ENCODE results near the gene ATG4D. TPM values are rescaled to one million over a fixed set of nuclear protein-coding genes. Genes with fewer than 3 reads are reported as not detected.

ATG4D gene
- total RNA-seq, 1 donor from 2014 or later: 5.1 TPM

DNA sequence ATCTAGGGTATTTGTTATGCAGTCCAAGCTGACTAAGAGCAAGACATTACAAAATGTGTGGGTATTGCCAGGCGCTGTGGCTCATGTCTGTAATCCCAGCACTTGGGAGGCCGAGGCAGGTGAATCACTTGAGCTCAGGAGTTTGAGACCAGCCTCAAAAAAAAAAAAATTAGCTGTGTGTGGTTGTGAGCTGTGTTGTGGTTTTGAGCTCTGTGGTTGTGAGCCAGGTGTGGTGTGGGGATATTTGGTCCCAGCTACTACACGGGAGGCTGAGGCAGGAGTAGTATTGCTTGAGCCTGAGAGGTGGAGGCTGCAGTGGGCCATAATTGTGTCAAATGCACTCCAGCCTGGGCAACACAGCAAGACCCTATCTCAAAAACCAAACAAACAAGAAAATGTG, 35.0 kb upstream of the ATG4D start:
- H4K20me1 ChIP-seq (ENCODE audit: low read depth): peaks cover 7% of the 10 kb centered on the region
- DNase-seq (ENCODE audit: low spot score): no peak
- Mint-ChIP-seq H3K36me3 (no peaks in the 10 kb centered on the region), H3K27ac (no peak overlapping the region), H3K4me1 (peaks cover 4% of the 10 kb centered on the region), H3K4me3 (no peak overlapping the region), H3K27me3 (ENCODE audit: insufficient read depth, low read depth) (peaks cover 18% of the 10 kb centered on the region), H3K9me3 (no peaks in the 10 kb centered on the region)
- H3F3A ChIP-seq (ENCODE audit: low read depth): peaks cover 19% of the 10 kb centered on the region
- no peak overlapping the region for H3K4me2 ChIP-seq
- no peak overlapping the region for H3K4me3 ChIP-seq
- TF ChIP-seq EZH2phosphoT487 (IDR thresholded peaks at IDR 0.05) (no peak), CTCF (IDR thresholded peaks at IDR 0.05) (no peak), EZH2 (IDR thresholded peaks at IDR 0.05) (no peak)
- no peak overlapping the region for H2AFZ ChIP-seq (replicated peaks)
- H3K79me2 ChIP-seq (ENCODE audit: low read depth): no peaks in the 10 kb centered on the region
- no peaks in the 10 kb centered on the region for H3K4me1 ChIP-seq
- no peaks in the 10 kb centered on the region for H3K9me3 ChIP-seq (ENCODE audit: low read depth)
- H3K27ac ChIP-seq: no peak overlapping the region
- no peak overlapping the region for H3K9ac ChIP-seq
- H3K36me3 ChIP-seq: no peaks in the 10 kb centered on the region
- peaks cover 40% of the 10 kb centered on the region for H3K27me3 ChIP-seq

- Histone ChIP-seq H3K79me2 (ENCODE audit: low read depth) (no peaks in the 10 kb centered on the region), H3K4me2 (no peak overlapping the region), H3K9me3 (ENCODE audit: low read depth) (no peaks in the 10 kb centered on the region), H3K4me3 (no peak overlapping the region), H3K27me3 (peaks cover 51% of the 10 kb centered on the region), H3K27ac (no peak overlapping the region), H2AFZ (replicated peaks) (no peak overlapping the region), H3K36me3 (no peaks in the 10 kb centered on the region), H3K9ac (no peak overlapping the region), H4K20me1 (ENCODE audit: low read depth) (peaks cover 11% of the 10 kb centered on the region), H3K4me1 (no peaks in the 10 kb centered on the region), H3F3A (ENCODE audit: low read depth) (peaks cover 24% of the 10 kb centered on the region)
- no peak overlapping the region for H3K4me3 Mint-ChIP-seq
- no peaks in the 10 kb centered on the region for H3K36me3 Mint-ChIP-seq
- no peak for TF ChIP-seq EZH2phosphoT487 (IDR thresholded peaks at IDR 0.05)
- TF ChIP-seq EZH2 (IDR thresholded peaks at IDR 0.05): peak; percentile 28
- TF ChIP-seq CTCF (IDR thresholded peaks at IDR 0.05): peak; percentile 84
- H3K27me3 Mint-ChIP-seq (ENCODE audit: insufficient read depth, low read depth): peaks cover 17% of the 10 kb centered on the region
- H3K9me3 Mint-ChIP-seq: no peaks in the 10 kb centered on the region
- H3K27ac Mint-ChIP-seq: no peak overlapping the region
- H3K4me1 Mint-ChIP-seq: peaks cover 10% of the 10 kb centered on the region
- peak; percentile 64 for DNase-seq (ENCODE audit: low spot score)
Observed at GRCh38 chr19:10510301-10510802, 33.4 kb upstream of the ATG4D start.

- no peaks in the 10 kb centered on the region for H3K36me3 Mint-ChIP-seq
- no peak overlapping the region for H3K27ac Mint-ChIP-seq
- H3K27me3 Mint-ChIP-seq (ENCODE audit: insufficient read depth, low read depth): peaks cover 25% of the 10 kb centered on the region
Observed at GRCh38 chr19:10513223-10513622, 30.5 kb upstream of the ATG4D start.

More at GRCh38 chr19:10513223-10513622, 30.5 kb upstream of the ATG4D start:
- H3K4me3 ChIP-seq: no peak overlapping the region
- TF ChIP-seq EZH2phosphoT487 (IDR thresholded peaks at IDR 0.05) (no peak), EZH2 (IDR thresholded peaks at IDR 0.05) (no peak), CTCF (IDR thresholded peaks at IDR 0.05) (no peak)
- no peak overlapping the region for H3K4me2 ChIP-seq
- no peaks in the 10 kb centered on the region for H3K9me3 ChIP-seq (ENCODE audit: low read depth)
- H4K20me1 ChIP-seq (ENCODE audit: low read depth): peaks cover 22% of the 10 kb centered on the region
- peaks cover 31% of the 10 kb centered on the region for H3F3A ChIP-seq (ENCODE audit: low read depth)
- no peaks in the 10 kb centered on the region for H3K79me2 ChIP-seq (ENCODE audit: low read depth)
- Mint-ChIP-seq H3K9me3 (no peaks in the 10 kb centered on the region), H3K4me1 (peaks cover 27% of the 10 kb centered on the region), H3K4me3 (peak overlapping the region; percentile 5)
- DNase-seq (ENCODE audit: low spot score): no peak
- peaks cover 16% of the 10 kb centered on the region for H3K4me1 ChIP-seq
- no peaks in the 10 kb centered on the region for H3K36me3 ChIP-seq
- no peak overlapping the region for H3K9ac ChIP-seq
- peaks cover 80% of the 10 kb centered on the region for H3K27me3 ChIP-seq
- no peak overlapping the region for H3K27ac ChIP-seq
- H2AFZ ChIP-seq (replicated peaks): no peak overlapping the region
